Breast epithelium (tissue), 4 donors: ENCODE results near the gene PALMD. TPM values are rescaled to one million over a fixed set of nuclear protein-coding genes. Genes with fewer than 3 reads are reported as not detected.
A peak's percentile ranks its signal among the peaks of the same experiment; 100 is the strongest.

Source experiments
- DNase-seq, 2 donors: peaks; one replicate each; pipeline ENCODE4 v3.0.0-alpha.2; 2019; ENCODE audit warnings: low spot score in 2 of 2
- H3K27ac ChIP-seq, 2 donors: fragments of 200-600 bp; sonication (generic) in 1 of 2; one replicate each; pipeline ENCODE4 v1.5.1; 2016 to 2019; ENCODE audit warnings: mild to moderate bottlenecking in 1 of 2
- H3K27me3 ChIP-seq, 2 donors: fragments of 200-600 bp; sonication (generic) in 1 of 2; one replicate each; pipeline versions ENCODE4 v1.5.1 to v1.6.0; 2017 to 2019; ENCODE audit warnings: control low read depth in 1 of 2, mild to moderate bottlenecking in 1 of 2
- H3K36me3 ChIP-seq: fragments of 200-600 bp; one replicate; pipeline ENCODE4 v1.5.1; 2019
- H3K4me1 ChIP-seq, 2 donors: fragments of 200-600 bp; sonication (generic); one replicate each; pipeline ENCODE4 v1.5.1; 2016 to 2019; ENCODE audit warnings: control low read depth in 1 of 2
- H3K4me3 ChIP-seq, 3 donors: fragments of 200-600 bp; sonication (generic); 1 replicate in 2 of 3; 2 replicates in 1 of 3; pipeline ENCODE4 v1.5.1; 2016 to 2019; ENCODE audit warnings: mild to moderate bottlenecking in 3 of 3, moderate library complexity in 2 of 3
- H3K9me3 ChIP-seq, 2 donors: fragments of 200-600 bp; sonication (generic) in 1 of 2; one replicate each; pipeline ENCODE4 v1.5.1; 2016 to 2019; ENCODE audit warnings: control low read depth in 1 of 2
- POLR2A ChIP-seq: fragments of 450-650 bp; IDR thresholded peaks from one replicate; pipeline ENCODE4 v1.6.1; 2016; ENCODE audit warnings: antibody characterized with exemption, mild to moderate bottlenecking, moderate library complexity
- POLR2AphosphoS5 ChIP-seq, 3 donors: sonication (generic); formaldehyde crosslinking; IDR thresholded peaks; one replicate each; pipeline ENCODE4 v1.6.1; 2017; ENCODE audit warnings: antibody characterized with exemption in 3 of 3
- intact Hi-C: fragments of 100-400 bp; cut with DNase I; formaldehyde crosslinking; loops from one replicate; pipeline ENCODE4 v1.15.1; 2023; ENCODE audit warnings: low total_unique reads
- total RNA-seq, 3 donors: library from RNA; depleted of rRNA; stranded (reverse); fragments of >200 nt; gene quantifications; one replicate each; pipeline ENCODE4 v1.1.0, GENCODE V29; 2016
- TF ChIP-seq, protein P1 (sequence below), 3 donors: fragments of 450-650 bp; IDR thresholded peaks; one replicate each; pipeline ENCODE4 v1.5.1; 2016 to 2017; ENCODE audit warnings: antibody characterized with exemption in 3 of 3, mild to moderate bottlenecking in 3 of 3, moderate library complexity in 3 of 3

Gene PALMD
- total RNA-seq, 3 donors from 2014 or later, result 35.3 to 96.7 (median 77.7) TPM

DNA sequence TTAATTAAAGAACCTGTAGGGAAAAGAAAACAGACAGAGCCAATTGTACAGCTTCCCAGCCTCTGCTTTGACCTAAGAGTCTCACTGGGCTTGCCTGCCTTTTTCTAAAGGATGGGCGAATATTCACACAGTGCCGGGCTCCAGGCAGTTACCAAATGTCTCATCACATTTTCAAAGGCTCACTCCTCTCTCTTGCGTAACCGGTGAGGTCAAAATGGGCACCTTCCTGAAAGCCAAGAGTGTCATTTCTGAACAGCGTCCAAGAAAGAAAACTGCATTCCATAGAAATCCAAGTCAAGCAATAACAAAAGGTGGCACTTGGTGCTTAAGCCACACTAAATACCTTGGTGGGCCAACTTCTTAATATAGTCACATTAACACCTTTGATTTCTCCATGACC is 710 bp upstream of the PALMD start:
- Histone ChIP-seq H3K4me1 (no peaks in the 10 kb centered on the region), H3K9me3 (no peaks in the 10 kb centered on the region), H3K27ac (peak overlapping the region; percentile 85 to 93), H3K27me3 (no peaks in the 10 kb centered on the region), H3K36me3 (no peaks in the 10 kb centered on the region), H3K4me3 (peak overlapping the region; percentile 41 to 67 (median 49))
- TF ChIP-seq POLR2A (no peak), POLR2AphosphoS5 (IDR thresholded peaks at IDR 0.05) (peak in 2 of 3 donors; percentile 30 to 73)
- TF ChIP-seq, protein P1, sequence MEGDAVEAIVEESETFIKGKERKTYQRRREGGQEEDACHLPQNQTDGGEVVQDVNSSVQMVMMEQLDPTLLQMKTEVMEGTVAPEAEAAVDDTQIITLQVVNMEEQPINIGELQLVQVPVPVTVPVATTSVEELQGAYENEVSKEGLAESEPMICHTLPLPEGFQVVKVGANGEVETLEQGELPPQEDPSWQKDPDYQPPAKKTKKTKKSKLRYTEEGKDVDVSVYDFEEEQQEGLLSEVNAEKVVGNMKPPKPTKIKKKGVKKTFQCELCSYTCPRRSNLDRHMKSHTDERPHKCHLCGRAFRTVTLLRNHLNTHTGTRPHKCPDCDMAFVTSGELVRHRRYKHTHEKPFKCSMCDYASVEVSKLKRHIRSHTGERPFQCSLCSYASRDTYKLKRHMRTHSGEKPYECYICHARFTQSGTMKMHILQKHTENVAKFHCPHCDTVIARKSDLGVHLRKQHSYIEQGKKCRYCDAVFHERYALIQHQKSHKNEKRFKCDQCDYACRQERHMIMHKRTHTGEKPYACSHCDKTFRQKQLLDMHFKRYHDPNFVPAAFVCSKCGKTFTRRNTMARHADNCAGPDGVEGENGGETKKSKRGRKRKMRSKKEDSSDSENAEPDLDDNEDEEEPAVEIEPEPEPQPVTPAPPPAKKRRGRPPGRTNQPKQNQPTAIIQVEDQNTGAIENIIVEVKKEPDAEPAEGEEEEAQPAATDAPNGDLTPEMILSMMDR (IDR thresholded peaks at IDR 0.05), result no peak
- intact Hi-C loops, result no loop called here
- peak; percentile 52 to 67 for DNase-seq

DNA sequence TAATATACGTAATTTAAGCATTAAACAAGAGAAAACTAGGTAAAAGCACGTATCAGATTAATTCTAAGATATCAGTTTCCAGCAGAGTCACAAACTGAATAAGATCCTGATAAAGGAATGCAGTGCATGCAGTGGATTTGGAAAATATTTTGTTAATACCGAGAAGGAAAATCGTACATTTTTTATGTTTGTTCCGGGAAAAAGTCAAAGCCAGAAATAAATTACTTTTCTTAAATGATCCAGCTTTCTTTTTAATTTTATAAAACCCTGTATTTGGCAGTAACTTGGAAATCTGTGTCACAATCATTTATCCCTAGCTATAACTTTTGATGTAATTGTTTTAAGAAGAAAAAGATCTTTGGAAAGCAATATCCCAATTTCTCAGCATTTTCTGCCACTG is 955 bp downstream of the PALMD start:
- Histone ChIP-seq H3K4me3 (peak overlapping the region; percentile 41 to 67 (median 49)), H3K36me3 (no peaks in the 10 kb centered on the region), H3K4me1 (no peaks in the 10 kb centered on the region), H3K9me3 (no peaks in the 10 kb centered on the region), H3K27ac (peak overlapping the region; percentile 83 to 85), H3K27me3 (no peaks in the 10 kb centered on the region)
- intact Hi-C loops, result no loop called here
- no peak for DNase-seq
- TF ChIP-seq POLR2A (no peak), POLR2AphosphoS5 (IDR thresholded peaks at IDR 0.05) (no peak)
- TF ChIP-seq, protein P1 (IDR thresholded peaks at IDR 0.05), result no peak

DNA sequence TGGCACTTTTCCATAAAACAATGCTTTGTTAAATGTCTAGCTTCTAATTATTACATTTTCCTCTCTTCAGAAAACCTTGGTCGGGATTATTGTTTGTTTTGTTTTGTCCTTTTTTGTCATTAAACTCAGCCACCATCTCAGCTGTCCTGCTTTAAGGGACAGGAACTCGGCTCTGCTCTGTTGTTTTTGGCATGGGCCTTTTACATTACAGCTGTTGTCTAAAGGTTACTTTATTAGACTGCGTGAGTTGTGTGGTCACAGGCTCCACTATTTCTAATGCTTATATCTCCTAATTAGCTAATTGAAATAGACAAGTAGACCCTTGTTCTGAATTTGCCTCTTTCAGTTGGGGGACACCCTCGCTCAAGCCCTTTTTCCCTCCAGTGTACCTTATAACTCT is 1.6 kb downstream of the PALMD start:
- no peak for DNase-seq
- Histone ChIP-seq H3K4me1 (no peaks in the 10 kb centered on the region), H3K36me3 (no peaks in the 10 kb centered on the region), H3K27ac (peak overlapping the region; percentile 83 to 85), H3K4me3 (peak overlapping the region; percentile 41 to 67 (median 49)), H3K27me3 (no peaks in the 10 kb centered on the region), H3K9me3 (no peaks in the 10 kb centered on the region)
- TF ChIP-seq, protein P1 (IDR thresholded peaks at IDR 0.05), result no peak
- TF ChIP-seq POLR2AphosphoS5 (IDR thresholded peaks at IDR 0.05) (no peak), POLR2A (no peak)
- intact Hi-C loops, result no loop called here

DNA sequence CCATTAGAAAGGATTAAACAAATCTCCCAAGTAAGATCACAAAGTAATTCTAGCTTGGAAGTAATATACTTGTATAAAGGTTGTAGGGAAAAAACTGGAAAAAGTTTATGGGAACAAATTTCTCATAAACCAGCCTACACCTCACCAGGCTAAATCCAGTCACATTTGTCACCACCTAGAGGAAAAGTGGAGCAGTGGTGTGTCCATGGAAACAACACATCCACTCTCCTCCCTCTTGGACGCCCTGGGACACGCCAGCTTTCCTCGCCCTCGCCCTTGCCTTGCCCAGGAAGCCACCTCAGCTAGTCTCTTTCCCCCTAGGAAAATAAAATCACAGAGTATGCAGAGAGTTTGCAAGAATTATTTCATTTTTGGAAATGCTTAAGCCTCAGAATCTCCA is 2.2 kb downstream of the PALMD start:
- peak in 1 of 2 donors; percentile 31 for DNase-seq
- TF ChIP-seq, protein P1 (IDR thresholded peaks at IDR 0.05), result peak in 1 of 3 donors; percentile 19
- TF ChIP-seq POLR2A (no peak), POLR2AphosphoS5 (IDR thresholded peaks at IDR 0.05) (peak in 1 of 3 donors; percentile 57)
- intact Hi-C loops, result no loop called here
- no peaks in the 10 kb centered on the region for H3K4me1 ChIP-seq
- no peaks in the 10 kb centered on the region for H3K9me3 ChIP-seq
- H3K36me3 ChIP-seq, result no peaks in the 10 kb centered on the region
- peak overlapping the region; percentile 83 to 85 for H3K27ac ChIP-seq
- H3K27me3 ChIP-seq, result no peaks in the 10 kb centered on the region
- peak overlapping the region; percentile 41 to 67 (median 49) for H3K4me3 ChIP-seq

DNA sequence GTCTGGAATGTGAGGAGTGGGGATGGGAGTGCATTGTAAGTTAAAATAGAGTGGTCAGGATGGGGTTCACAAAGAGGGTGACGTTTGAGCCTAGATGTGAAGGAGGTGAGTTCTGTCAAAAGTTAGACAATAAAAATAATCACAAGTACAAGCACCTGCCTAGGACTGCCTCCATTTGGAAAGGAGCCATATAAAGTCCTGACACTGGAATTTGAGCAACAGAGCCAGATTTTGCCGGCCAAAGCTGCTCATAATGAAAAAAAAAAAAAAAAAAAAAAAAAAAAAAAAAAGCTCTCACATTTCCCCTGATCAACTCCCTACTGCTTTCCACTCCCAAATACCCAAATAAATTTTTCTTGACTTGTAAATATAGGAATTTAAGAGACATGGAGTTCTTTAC is 4.1 kb downstream of the PALMD start:
- Histone ChIP-seq H3K4me3 (peak overlapping the region in 1 of 3 donors; percentile 39), H3K36me3 (no peaks in the 10 kb centered on the region), H3K27ac (peak overlapping the region; percentile 91 to 94), H3K9me3 (no peaks in the 10 kb centered on the region), H3K4me1 (no peaks in the 10 kb centered on the region), H3K27me3 (no peaks in the 10 kb centered on the region)
- intact Hi-C loops, result no loop called here
- no peak for TF ChIP-seq POLR2A
- TF ChIP-seq POLR2AphosphoS5 (IDR thresholded peaks at IDR 0.05), result no peak
- TF ChIP-seq, protein P1 (IDR thresholded peaks at IDR 0.05), result no peak
- DNase-seq, result peak in 1 of 2 donors; percentile 32
